ENCODE data around the gene SPRR5.

The SPRR5 gene

GRCh38 chr1:152946248-152946647, 758 bp upstream of the SPRR5 start:
- DNase-seq (ENCODE audit: low spot score), result no peak

DNA sequence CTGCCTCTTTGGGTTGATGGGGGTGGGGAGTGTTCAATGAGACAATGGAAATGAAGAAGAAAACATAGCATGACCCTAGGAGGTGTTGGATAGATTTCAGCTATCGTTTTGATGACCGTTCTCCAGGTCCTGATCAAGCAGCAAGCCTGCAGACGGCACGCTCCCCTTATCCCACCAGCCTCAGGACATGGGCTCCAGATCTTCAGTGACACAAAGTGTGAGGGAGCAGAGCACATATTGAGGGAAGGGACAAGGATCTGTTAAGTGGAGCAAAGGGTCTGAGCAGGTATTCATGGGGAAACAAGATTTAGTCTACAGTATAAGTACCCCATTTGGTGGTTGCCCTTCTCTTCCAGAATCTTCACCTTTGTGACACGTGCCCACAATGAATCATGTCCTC, 4.7 kb downstream of the SPRR5 start:
- DNase-seq (ENCODE audit: low spot score), result no peak

- no peak for DNase-seq (ENCODE audit: low spot score)
These were observed 6.8 kb downstream of the SPRR5 start for GRCh38 chr1:152953761-152954160.

- DNase-seq (ENCODE audit: low spot score), result no peak
These were observed 7.4 kb downstream of the SPRR5 start for GRCh38 chr1:152954436-152954835.

- DNase-seq (ENCODE audit: low spot score), result no peak
These were observed 10.6 kb downstream of the SPRR5 start for GRCh38 chr1:152957561-152957960.

DNA sequence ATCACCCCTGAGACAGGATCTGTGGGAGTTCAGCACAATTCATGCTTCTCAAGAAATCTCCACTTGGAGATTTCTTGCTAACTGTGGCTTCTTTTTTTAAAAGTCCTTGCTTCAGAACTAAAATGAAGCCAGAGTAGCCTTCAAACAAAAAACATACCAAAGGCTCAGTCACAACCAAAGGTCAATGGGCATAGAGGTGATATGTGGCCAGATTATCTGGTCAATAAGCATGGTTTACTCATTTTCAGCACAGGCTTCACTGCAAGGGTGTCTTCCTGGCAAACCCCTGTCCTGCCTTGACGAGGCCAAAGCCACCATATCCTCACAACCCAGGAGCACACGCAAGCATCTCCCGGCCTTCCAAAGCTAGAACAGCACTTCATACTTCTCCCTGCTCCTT, 12.3 kb downstream of the SPRR5 start:
- no peak for DNase-seq (ENCODE audit: low spot score)

- no peak for DNase-seq (ENCODE audit: low spot score)
These were observed 12.9 kb downstream of the SPRR5 start for GRCh38 chr1:152959801-152960451.

- no peak for DNase-seq (ENCODE audit: low spot score)
These were observed 13.5 kb downstream of the SPRR5 start for GRCh38 chr1:152960452-152961044.

DNA sequence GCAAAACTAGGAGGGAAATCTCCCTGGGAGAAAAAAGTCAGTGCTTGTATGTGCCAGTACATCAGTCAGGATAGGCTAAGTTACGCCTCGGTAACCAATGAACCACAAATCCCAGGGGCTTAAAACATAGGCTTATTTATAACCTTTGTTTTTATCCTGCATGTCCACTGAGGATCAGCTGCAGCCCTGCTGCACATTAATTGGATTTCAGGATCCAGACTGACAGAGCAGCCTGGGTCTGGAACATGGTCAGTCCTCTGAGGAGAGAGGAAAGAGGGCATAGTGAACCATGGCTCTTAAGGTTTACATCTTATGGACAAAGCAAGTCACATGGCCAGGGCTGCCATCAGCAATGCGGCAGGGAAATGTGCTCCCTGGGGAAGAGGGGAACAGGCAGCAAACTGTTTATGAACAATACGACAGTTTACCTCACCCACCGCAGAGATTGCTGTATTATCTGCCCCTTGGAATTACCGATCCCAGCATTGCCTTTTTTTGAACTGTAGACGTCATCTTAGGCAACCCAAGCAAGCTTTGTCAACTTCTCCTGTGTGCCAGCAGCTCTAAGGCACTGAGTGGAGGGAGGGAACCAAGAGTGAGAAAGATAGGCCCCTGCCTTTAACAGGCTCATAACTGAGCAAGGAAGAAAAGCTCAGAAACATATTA, 14.4 kb downstream of the SPRR5 start:
- DNase-seq (ENCODE audit: low spot score), result no peak

GRCh38 chr1:152962876-152963415, 15.9 kb downstream of the SPRR5 start:
- DNase-seq (ENCODE audit: low spot score), result no peak

GRCh38 chr1:152964536-152964935, 17.5 kb downstream of the SPRR5 start:
- DNase-seq (ENCODE audit: low spot score), result no peak

DNA sequence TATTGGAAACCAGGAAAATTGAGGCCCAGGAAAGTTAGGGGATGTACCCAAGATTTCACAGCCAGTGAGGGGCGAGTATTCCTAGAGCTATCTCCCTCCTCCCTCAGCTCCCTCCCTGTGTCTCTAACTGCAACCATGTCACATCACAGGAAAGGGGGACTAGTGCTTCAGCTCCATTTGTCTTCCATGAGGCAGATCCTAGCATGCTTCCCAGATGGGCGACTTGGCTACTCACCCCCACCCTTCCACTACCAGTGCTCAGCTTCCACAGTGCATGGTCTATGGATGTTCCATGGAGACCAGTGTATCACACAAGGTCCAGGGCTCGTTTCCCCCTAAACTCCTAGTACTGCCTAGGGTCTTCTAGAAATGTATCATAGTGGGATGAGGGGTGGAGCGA, 18.8 kb downstream of the SPRR5 start:
- no peak for DNase-seq (ENCODE audit: low spot score)

- DNase-seq (ENCODE audit: low spot score), result no peak
These were observed 20.2 kb downstream of the SPRR5 start for GRCh38 chr1:152967201-152967600.

- DNase-seq (ENCODE audit: low spot score), result no peak
These were observed 21.2 kb downstream of the SPRR5 start for GRCh38 chr1:152968248-152968647.

- no peak for DNase-seq (ENCODE audit: low spot score)
These were observed 22.0 kb downstream of the SPRR5 start for GRCh38 chr1:152969036-152969435.

GRCh38 chr1:152970495-152970894, 23.5 kb downstream of the SPRR5 start, which contains the start of gene SPRR4:
SPRR4 (plus strand) TSS chr1:152970648; CDS start chr1:152971891, 1,243 bp downstream.
- no peak for DNase-seq (ENCODE audit: low spot score)

DNA sequence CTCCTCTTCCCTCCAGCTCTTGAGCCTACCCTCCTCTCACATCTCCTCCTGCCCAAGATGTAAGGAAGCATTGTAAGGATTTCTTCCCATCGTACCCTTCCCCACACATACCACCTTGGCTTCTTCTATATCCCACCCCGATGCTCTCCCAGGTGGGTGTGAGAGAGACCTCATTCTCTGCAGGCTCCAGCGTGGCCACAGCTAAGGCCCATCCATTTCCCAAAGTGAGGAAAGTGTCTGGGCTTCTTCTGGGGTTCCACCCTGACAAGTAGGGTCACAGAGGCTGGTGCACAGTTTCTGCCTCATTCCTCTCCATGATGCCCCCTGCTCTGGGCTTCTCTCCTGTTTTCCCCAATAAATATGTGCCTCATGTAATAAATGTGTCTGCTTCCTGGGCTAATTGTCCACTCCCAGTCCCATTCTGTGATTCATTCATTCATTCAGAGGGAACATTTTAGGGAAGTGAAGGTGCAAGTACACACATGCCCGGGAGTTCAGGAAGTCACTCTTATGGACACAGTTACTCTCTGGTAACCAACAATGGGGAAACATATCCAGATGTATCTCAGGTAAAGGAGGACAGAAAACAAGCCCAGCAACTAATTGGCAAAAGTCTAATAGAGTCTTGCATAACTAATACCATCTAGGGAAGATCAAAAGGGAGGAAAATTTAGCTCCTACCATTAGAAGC, 25.3 kb downstream of the SPRR5 start:
- no peak for DNase-seq (ENCODE audit: low spot score)

DNA sequence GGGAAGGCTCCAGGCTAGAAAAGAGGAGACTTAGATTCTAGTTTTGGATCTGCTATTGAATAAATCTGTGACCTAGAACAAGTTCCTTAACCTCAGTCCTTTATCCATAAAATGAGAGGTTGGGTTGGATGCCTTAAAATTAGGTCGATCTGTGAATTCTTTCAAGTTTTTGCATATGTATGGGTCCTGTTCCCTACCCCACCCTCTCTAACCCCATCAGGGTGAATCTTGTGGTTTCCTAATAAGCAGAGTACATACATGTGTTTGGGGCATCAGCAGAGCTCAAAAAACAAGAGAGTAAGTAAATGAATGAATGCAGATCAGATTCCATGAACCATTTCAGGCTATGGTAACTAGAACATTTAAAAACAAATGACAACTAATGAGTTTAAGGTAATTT, 29.7 kb downstream of the SPRR5 start:
- no peak for DNase-seq (ENCODE audit: low spot score)

- no peak for DNase-seq (ENCODE audit: low spot score)
These were observed 30.6 kb downstream of the SPRR5 start for GRCh38 chr1:152977614-152978013.

DNA sequence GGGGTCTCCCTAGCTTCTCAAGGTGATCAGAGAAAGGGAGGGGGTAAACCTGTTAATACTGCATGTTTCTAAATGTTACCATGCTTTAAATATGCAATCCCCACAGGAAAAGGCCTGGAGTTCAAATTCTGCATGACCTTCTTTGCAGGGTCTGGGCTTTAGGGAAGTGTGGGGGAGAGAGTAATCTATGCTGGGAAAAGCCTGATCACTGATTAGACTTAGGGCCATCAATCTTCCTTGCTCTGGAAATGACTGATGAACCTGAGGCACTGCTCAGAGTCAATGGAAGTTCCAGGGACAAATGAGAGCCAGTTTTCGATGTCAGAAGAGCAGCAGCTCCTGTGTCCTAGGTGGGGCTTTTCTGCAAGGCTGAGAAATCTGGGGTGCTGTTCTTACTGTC, 33.7 kb downstream of the SPRR5 start:
- DNase-seq (ENCODE audit: low spot score), result no peak

- no peak for DNase-seq (ENCODE audit: low spot score)
These were observed 34.3 kb downstream of the SPRR5 start for GRCh38 chr1:152981146-152981871.

DNA sequence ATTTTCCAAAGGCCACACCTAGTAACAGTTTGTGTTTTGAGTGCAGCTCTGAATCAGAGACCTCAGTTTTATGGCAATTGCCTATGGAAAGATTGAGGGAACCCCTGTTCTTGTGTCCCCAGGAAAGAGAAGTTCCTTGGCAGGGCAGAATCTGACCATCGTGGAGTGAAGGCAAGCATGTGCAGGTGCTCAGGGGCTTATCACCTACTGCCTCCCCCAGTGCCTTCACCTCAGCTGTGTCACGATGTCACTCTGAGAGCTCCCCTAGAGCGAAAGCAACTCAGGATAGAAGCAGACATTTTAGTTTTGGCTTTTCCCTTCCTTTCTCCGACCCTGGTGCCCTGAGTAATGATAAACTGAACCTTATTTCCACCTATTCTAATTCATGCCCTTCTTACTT, 35.1 kb downstream of the SPRR5 start:
- no peak for DNase-seq (ENCODE audit: low spot score)

Measured in CD4-positive, alpha-beta T cell treated with Interleukin-2 at 100 ng/mL for 4 hours (primary cell).